Common myeloid progenitor, CD34-positive (primary cell): ENCODE results near the gene UBE2I.
A peak's percentile ranks its signal among the peaks of the same experiment; 100 is the strongest.
"Not testable (repeated sequence)": the region's sequence is repeated elsewhere in the genome, so short reads cannot be mapped to it uniquely, and the experiment has no call there.

Experiments used
- CTCF ChIA-PET: fragments of 350-600 bp; sonication (Branson Sonifier 250); formaldehyde crosslinking; loops from one replicate; lab custom pipeline; 2021; ENCODE audit warnings: antibody characterized with exemption; lab: Charles Lee
- POLR2A ChIA-PET: fragments of 350-600 bp; sonication (Branson Sonifier 250); formaldehyde crosslinking; loops from one replicate; lab custom pipeline; 2021; ENCODE audit warnings: antibody characterized with exemption; lab: Charles Lee
- DNase-seq, 3 donors: peaks; one replicate each; pipeline versions ENCODE4 v3.0.0 to v3.0.0-alpha.2; 2013
- H3K27ac ChIP-seq, 2 experiments: 1 replicate in 1 of 2; 2 replicates in 1 of 2; pipeline ENCODE4 v1.7.0; 2013; ENCODE audit warnings: inconsistent platforms in 2 of 2, low read length in 2 of 2, mild to moderate bottlenecking in 2 of 2, low read depth in 1 of 2, moderate library complexity in 1 of 2; ENCODE audit not compliant: severe bottlenecking in 2 of 2, insufficient read depth in 1 of 2, poor library complexity in 1 of 2
- H3K27me3 ChIP-seq, 5 experiments: replicated peaks in 2 of 5; 1 replicate in 3 of 5; 2 replicates in 2 of 5; pipeline versions ENCODE4 v1.6.1 to v1.7.0; 2013; ENCODE audit warnings: low read length in 4 of 5, mild to moderate bottlenecking in 2 of 5, moderate library complexity in 2 of 5, inconsistent platforms in 1 of 5; ENCODE audit not compliant: insufficient read depth in 5 of 5, control insufficient read depth in 4 of 5
- H3K36me3 ChIP-seq, 4 experiments: 1 replicate in 2 of 4; 2 replicates in 2 of 4; pipeline versions ENCODE4 v1.6.1 to v1.7.0; 2013; ENCODE audit warnings: low read length in 3 of 4, control low read depth in 1 of 4, mild to moderate bottlenecking in 1 of 4; ENCODE audit not compliant: control insufficient read depth in 4 of 4, insufficient read depth in 4 of 4
- H3K4me1 ChIP-seq, 4 experiments: 1 replicate in 3 of 4; 2 replicates in 1 of 4; pipeline versions ENCODE4 v1.6.1 to v1.7.1; 2013; ENCODE audit warnings: low read length in 3 of 4, mild to moderate bottlenecking in 3 of 4, control low read depth in 1 of 4, inconsistent platforms in 1 of 4, moderate library complexity in 1 of 4; ENCODE audit not compliant: control insufficient read depth in 4 of 4, insufficient read depth in 4 of 4; ENCODE audit errors: control extremely low read depth in 1 of 4
- H3K4me3 ChIP-seq, 7 experiments: 1 replicate in 4 of 7; 2 replicates in 3 of 7; pipeline versions ENCODE4 v1.5.1 to v1.7.0; 2013; ENCODE audit warnings: mild to moderate bottlenecking in 7 of 7, low read length in 6 of 7, moderate library complexity in 6 of 7, inconsistent platforms in 2 of 7, low read depth in 2 of 7, control low read depth in 1 of 7; ENCODE audit not compliant: insufficient read depth in 4 of 7, control insufficient read depth in 1 of 7; ENCODE audit errors: extremely low read depth in 1 of 7
- H3K9me3 ChIP-seq, 5 experiments: 1 replicate in 4 of 5; 2 replicates in 1 of 5; pipeline versions ENCODE4 v1.6.1 to v1.7.1; 2013; ENCODE audit warnings: low read length in 4 of 5, mild to moderate bottlenecking in 2 of 5, inconsistent platforms in 1 of 5, low read depth in 1 of 5, moderate library complexity in 1 of 5; ENCODE audit not compliant: control insufficient read depth in 4 of 5, insufficient read depth in 2 of 5; ENCODE audit errors: control extremely low read depth in 1 of 5
- WGBS: methylation state at CpG from one replicate; pipeline ENCODE4 v1.1.5; 2013; ENCODE audit not compliant: insufficient coverage; 5-methylcytosine and 5-hydroxymethylcytosine counted together

The UBE2I gene

DNA sequence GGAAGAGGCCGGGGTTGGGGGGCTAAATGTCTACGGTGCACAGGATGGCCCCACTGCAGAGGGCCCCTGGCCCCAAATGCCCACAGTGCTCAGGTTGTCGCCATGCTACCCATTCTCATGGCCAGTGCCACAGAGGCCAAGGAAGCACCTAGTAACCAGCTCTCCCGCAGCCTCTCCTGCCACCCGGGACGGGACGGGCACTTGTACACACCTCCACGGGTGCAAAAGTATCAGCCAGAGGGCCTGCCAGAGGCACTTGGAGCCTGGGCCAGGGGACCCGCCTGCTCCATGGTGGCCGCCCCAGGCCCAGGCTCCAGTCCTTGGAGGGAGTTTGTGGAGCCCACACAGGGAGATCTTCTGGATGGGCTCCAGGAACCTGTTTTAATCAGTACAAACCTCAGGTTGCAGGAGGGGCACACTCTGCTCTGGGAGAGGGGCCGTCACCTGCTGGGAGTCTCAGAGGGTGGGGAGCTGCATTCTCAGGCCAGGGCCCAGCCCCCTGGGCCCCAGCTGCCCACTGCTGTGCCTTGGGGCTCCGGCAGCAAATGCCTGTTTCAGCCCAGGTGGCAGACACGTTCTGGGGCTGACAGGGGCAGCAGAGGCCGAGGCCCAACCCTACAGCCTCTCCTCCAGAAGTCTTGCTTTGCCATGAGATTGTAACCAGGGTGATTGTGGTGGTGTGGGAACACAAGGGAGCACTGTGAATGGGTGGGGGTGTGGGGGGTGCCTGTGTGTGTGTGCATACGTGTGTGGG, 45.7 kb upstream of the UBE2I start:
- Histone ChIP-seq H3K27ac (no peak overlapping the region), H3K9me3 (no peaks in the 10 kb centered on the region), H3K4me1 (peaks cover 0 to 8% (median 2%) of the 10 kb centered on the region in 4 experiments), H3K4me3 (no peak overlapping the region), H3K27me3 (peaks cover 0 to 45% (median 17%) of the 10 kb centered on the region in 5 experiments), H3K36me3 (no peaks in the 10 kb centered on the region)
- ChIA-PET POLR2A (no interaction called here), CTCF (no interaction called here)
- 87% methylated on average over 15 of the region's 15 CpGs for WGBS
- peak in 1 of 3 donors; percentile 50 for DNase-seq

- Histone ChIP-seq H3K9me3 (no peaks in the 10 kb centered on the region), H3K27me3 (peaks cover 0 to 37% (median 17%) of the 10 kb centered on the region in 5 experiments), H3K36me3 (no peaks in the 10 kb centered on the region), H3K4me3 (no peak overlapping the region), H3K27ac (no peak overlapping the region), H3K4me1 (peaks cover 0 to under 1% (median 0%) of the 10 kb centered on the region in 4 experiments)
- no peak for DNase-seq
- CTCF ChIA-PET, result no interaction called here
- POLR2A ChIA-PET, result no interaction called here
- WGBS, result 93% methylated on average over 15 of the region's 16 CpGs
These were observed 44.9 kb upstream of the UBE2I start for GRCh38 chr16:1264345-1265089.

DNA sequence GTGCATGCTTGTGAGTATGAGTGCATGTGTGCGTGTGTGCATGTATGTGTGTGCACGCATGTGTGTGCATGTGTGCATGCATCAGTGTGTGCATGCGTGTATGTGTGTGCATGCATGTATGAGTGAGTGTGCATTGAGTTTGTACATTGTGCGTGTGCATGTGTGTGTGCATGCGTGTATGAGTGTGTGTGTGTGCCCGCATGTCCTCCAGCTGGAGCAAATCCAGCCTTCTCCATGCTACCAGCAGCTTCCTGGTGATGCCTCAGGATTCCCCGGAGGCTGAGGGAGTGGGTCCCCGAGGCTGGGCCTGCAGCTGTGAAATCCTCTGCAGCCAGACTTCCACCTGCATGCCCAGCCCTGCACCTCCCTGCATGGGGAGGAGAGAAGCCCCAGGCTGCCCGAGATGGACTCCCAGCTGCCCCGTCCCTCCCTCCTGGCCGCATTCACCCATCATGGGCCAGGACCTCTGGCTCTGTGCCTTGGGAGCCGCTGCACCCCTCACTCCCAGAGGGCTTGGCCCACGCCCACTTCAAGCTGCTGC, 44.3 kb upstream of the UBE2I start:
- WGBS, result 92% methylated on average over 5 of the region's 13 CpGs

GRCh38 chr16:1265826-1266225, 43.6 kb upstream of the UBE2I start:
- Histone ChIP-seq H3K36me3 (no peaks in the 10 kb centered on the region), H3K27me3 (peaks cover 0 to 24% (median 6%) of the 10 kb centered on the region in 5 experiments), H3K4me3 (no peak overlapping the region), H3K9me3 (no peaks in the 10 kb centered on the region), H3K27ac (no peak overlapping the region), H3K4me1 (no peaks in the 10 kb centered on the region)
- ChIA-PET POLR2A (no interaction called here), CTCF (no interaction called here)
- DNase-seq, result no peak
- WGBS, result 92% methylated on average over 17 of the region's 19 CpGs

More for the DNA sequence above, 44.3 kb upstream of the UBE2I start:
- CTCF ChIA-PET, result no interaction called here
- Histone ChIP-seq H3K36me3 (no peaks in the 10 kb centered on the region), H3K27ac (no peak overlapping the region), H3K4me3 (no peak overlapping the region), H3K9me3 (no peaks in the 10 kb centered on the region), H3K4me1 (no peaks in the 10 kb centered on the region), H3K27me3 (peaks cover 0 to 31% (median 10%) of the 10 kb centered on the region in 5 experiments)
- POLR2A ChIA-PET, result no interaction called here
- DNase-seq, result no peak

DNA sequence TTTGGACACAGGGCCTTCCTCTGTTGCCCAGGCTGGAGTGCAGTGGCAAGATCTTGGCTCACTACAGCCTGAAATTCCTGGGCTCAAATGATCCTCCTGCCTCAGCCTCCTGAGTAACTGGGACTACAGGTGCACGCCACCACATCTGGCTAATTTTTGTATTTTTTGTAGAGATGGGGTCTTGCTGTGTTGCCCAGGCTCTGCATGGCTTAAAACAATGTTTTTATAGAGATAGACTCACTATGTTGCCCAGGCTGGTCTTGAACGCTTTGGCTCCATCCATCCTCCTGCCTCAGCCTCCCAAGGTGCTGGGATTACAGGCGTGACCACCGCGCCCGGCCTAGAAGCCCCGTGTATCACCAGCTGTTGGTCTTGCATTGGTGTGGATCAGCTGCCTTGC, 40.0 kb upstream of the UBE2I start:
- H3K36me3 ChIP-seq, H3K9me3 ChIP-seq, POLR2A ChIA-PET, CTCF ChIA-PET, DNase-seq, H3K4me3 ChIP-seq, H3K27ac ChIP-seq: not testable (repeated sequence)
- WGBS, result 98% methylated on average over 6 of the region's 7 CpGs
- Histone ChIP-seq H3K4me1 (peaks cover 0 to 11% (median 5%) of the 10 kb centered on the region in 4 experiments), H3K27me3 (peaks cover 0 to 15% (median 3%) of the 10 kb centered on the region in 5 experiments)

GRCh38 chr16:1271380-1271723, 38.1 kb upstream of the UBE2I start:
- 93% methylated on average over 8 of the region's 12 CpGs for WGBS
- CTCF ChIA-PET, result interaction anchor here (1.0 kb wide), 1 partner anchor 13 kb away, joined by 4 read pairs; no protein-coding TSS in a partner anchor
- POLR2A ChIA-PET, result no interaction called here

More at GRCh38 chr16:1271380-1271723, 38.1 kb upstream of the UBE2I start:
- H3K4me3 ChIP-seq, result no peak overlapping the region
- H3K9me3 ChIP-seq, result no peaks in the 10 kb centered on the region
- H3K27ac ChIP-seq, result no peak overlapping the region
- H3K36me3 ChIP-seq, result no peaks in the 10 kb centered on the region
- H3K27me3 ChIP-seq, result peaks cover 0 to 26% (median 3%) of the 10 kb centered on the region in 5 experiments
- no peak for DNase-seq
- peaks cover 0 to 11% (median 5%) of the 10 kb centered on the region in 4 experiments for H3K4me1 ChIP-seq
